Erythroblast (primary cell): Measurements from ENCODE around the gene DUSP16.

Source experiments
- GATA1 ChIP-seq: IDR thresholded peaks from 2 replicates; pipeline ENCODE4 v1.6.1; 2011; ENCODE audit warnings: low read depth, mild to moderate bottlenecking, control low read depth, low read length, moderate library complexity
- POLR2A ChIP-seq: IDR thresholded peaks from 2 replicates; pipeline ENCODE4 v1.6.1; 2011; ENCODE audit warnings: mild to moderate bottlenecking, low read length

GRCh38 chr12:12599750-12600643 lies 37.3 kb upstream of the DUSP16 start:
- no peak for TF ChIP-seq POLR2A
- no peak for TF ChIP-seq GATA1
